K562 (cell line): ENCODE data around the gene RYR1.

Experiments used
- ARID4B ChIP-seq: sonication (generic); formaldehyde crosslinking; IDR thresholded peaks from 2 replicates; pipeline ENCODE4 v1.8.0; 2022; ENCODE audit warnings: mild to moderate bottlenecking, missing genetic modification reagents
- CBX2 ChIP-seq: fragments of 200-600 bp; sonication (generic); IDR thresholded peaks from one replicate; pipeline ENCODE4 v1.6.1; 2012; ENCODE audit warnings: mild to moderate bottlenecking, low read length, inconsistent platforms; ENCODE audit not compliant: insufficient read depth, poor library complexity, severe bottlenecking
- CREB1 ChIP-seq, 2 experiments: sonication (generic) in 1 of 2; formaldehyde crosslinking in 1 of 2; IDR thresholded peaks; 2 replicates each; pipeline versions ENCODE4 v1.6.1 to v1.8.0; 2012 to 2022; ENCODE audit warnings: inconsistent platforms in 1 of 2, mild to moderate bottlenecking in 1 of 2, missing genetic modification reagents in 1 of 2, moderate library complexity in 1 of 2
- EZH2 ChIP-seq: IDR thresholded peaks from 2 replicates; pipeline ENCODE4 v1.6.1; 2012; ENCODE audit warnings: low read depth, mild to moderate bottlenecking, inconsistent platforms, low read length, borderline replicate concordance
- FOXP1 ChIP-seq: sonication (generic); formaldehyde crosslinking; IDR thresholded peaks from 2 replicates; pipeline ENCODE4 v1.8.0; 2022; ENCODE audit warnings: mild to moderate bottlenecking, missing genetic modification reagents
- MEF2D ChIP-seq: conservative IDR thresholded peaks from 2 replicates; pipeline ENCODE4 v1.6.1; 2016; ENCODE audit warnings: low read depth, missing genetic modification characterization, missing compliant biosample characterization
- POLR2AphosphoS5 ChIP-seq: IDR thresholded peaks from 2 replicates; pipeline ENCODE4 v1.6.1; 2011; ENCODE audit warnings: mild to moderate bottlenecking, low read depth, low read length, moderate library complexity; ENCODE audit not compliant: control insufficient read depth, insufficient read depth
- PYGO2 ChIP-seq: fragments of 450-650 bp; IDR thresholded peaks from 2 replicates; pipeline ENCODE4 v1.6.1; 2016; ENCODE audit warnings: mild to moderate bottlenecking, missing genetic modification characterization, moderate library complexity, missing compliant biosample characterization
- SIRT6 ChIP-seq: IDR thresholded peaks from one replicate; pipeline ENCODE4 v1.6.1; 2012; ENCODE audit warnings: low read depth, mild to moderate bottlenecking, control low read depth, inconsistent platforms, low read length, moderate library complexity
- TF ChIP-seq, protein P1 (sequence below): sonication (generic); formaldehyde crosslinking; IDR thresholded peaks from 2 replicates; pipeline ENCODE4 v1.8.1; 2023; ENCODE audit warnings: missing genetic modification reagents, mild to moderate bottlenecking, borderline replicate concordance
- TF ChIP-seq, protein P2 (sequence below): sonication (generic); formaldehyde crosslinking; IDR thresholded peaks from 2 replicates; pipeline ENCODE4 v1.8.1; 2022; ENCODE audit warnings: missing genetic modification reagents

GRCh38 chr19:38527466-38528136 is 94.1 kb downstream of the RYR1 start:
- no peak for TF ChIP-seq CBX2
- no peak for TF ChIP-seq FOXP1
- TF ChIP-seq MEF2D (tag) = no peak
- TF ChIP-seq, protein P1, sequence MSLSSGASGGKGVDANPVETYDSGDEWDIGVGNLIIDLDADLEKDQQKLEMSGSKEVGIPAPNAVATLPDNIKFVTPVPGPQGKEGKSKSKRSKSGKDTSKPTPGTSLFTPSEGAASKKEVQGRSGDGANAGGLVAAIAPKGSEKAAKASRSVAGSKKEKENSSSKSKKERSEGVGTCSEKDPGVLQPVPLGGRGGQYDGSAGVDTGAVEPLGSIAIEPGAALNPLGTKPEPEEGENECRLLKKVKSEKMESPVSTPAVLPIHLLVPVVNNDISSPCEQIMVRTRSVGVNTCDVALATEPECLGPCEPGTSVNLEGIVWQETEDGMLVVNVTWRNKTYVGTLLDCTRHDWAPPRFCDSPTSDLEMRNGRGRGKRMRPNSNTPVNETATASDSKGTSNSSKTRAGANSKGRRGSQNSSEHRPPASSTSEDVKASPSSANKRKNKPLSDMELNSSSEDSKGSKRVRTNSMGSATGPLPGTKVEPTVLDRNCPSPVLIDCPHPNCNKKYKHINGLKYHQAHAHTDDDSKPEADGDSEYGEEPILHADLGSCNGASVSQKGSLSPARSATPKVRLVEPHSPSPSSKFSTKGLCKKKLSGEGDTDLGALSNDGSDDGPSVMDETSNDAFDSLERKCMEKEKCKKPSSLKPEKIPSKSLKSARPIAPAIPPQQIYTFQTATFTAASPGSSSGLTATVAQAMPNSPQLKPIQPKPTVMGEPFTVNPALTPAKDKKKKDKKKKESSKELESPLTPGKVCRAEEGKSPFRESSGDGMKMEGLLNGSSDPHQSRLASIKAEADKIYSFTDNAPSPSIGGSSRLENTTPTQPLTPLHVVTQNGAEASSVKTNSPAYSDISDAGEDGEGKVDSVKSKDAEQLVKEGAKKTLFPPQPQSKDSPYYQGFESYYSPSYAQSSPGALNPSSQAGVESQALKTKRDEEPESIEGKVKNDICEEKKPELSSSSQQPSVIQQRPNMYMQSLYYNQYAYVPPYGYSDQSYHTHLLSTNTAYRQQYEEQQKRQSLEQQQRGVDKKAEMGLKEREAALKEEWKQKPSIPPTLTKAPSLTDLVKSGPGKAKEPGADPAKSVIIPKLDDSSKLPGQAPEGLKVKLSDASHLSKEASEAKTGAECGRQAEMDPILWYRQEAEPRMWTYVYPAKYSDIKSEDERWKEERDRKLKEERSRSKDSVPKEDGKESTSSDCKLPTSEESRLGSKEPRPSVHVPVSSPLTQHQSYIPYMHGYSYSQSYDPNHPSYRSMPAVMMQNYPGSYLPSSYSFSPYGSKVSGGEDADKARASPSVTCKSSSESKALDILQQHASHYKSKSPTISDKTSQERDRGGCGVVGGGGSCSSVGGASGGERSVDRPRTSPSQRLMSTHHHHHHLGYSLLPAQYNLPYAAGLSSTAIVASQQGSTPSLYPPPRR (CRISPR knock-in tag) = no peak
- TF ChIP-seq, protein P2, sequence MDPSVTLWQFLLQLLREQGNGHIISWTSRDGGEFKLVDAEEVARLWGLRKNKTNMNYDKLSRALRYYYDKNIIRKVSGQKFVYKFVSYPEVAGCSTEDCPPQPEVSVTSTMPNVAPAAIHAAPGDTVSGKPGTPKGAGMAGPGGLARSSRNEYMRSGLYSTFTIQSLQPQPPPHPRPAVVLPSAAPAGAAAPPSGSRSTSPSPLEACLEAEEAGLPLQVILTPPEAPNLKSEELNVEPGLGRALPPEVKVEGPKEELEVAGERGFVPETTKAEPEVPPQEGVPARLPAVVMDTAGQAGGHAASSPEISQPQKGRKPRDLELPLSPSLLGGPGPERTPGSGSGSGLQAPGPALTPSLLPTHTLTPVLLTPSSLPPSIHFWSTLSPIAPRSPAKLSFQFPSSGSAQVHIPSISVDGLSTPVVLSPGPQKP (CRISPR knock-in tag) = no peak
- TF ChIP-seq POLR2AphosphoS5 = no peak
- TF ChIP-seq EZH2 = no peak
- TF ChIP-seq PYGO2 = no peak
- no peak for TF ChIP-seq CREB1 (IDR thresholded peaks at IDR 0.05)
- no peak for TF ChIP-seq CREB1 (CRISPR knock-in tag; IDR thresholded peaks at IDR 0.05)
- TF ChIP-seq SIRT6 = no peak
- no peak for TF ChIP-seq ARID4B (CRISPR knock-in tag)
